Activated B cell treated with CpG ODN at 0.5 μM for 24 hours (primary cell): Measurements from ENCODE around the gene TCF3. TPM values are rescaled to one million over a fixed set of nuclear protein-coding genes. Genes with fewer than 3 reads are reported as not detected.

Source experiments
- ATAC-seq: fragments of 200-7000 bp; cut with Tn5 transposase; one replicate; pipeline ENCODE4 v1.10.0; 2021; ENCODE audit warnings: low read depth, mild to moderate bottlenecking, moderate library complexity
- CTCF ChIA-PET: fragments of 350-600 bp; sonication (Branson Sonifier 250); formaldehyde crosslinking; loops from one replicate; lab custom pipeline; 2021; ENCODE audit warnings: antibody characterized with exemption; lab: Charles Lee
- POLR2A ChIA-PET: fragments of 350-600 bp; sonication (Branson Sonifier 250); formaldehyde crosslinking; loops from one replicate; lab custom pipeline; 2021; ENCODE audit warnings: antibody characterized with exemption; lab: Charles Lee
- DNase-seq: peaks from one replicate; pipeline ENCODE4 v3.0.0; 2022
- H3K27ac Mint-ChIP-seq: one replicate; pipeline ENCODE4 v1.8.0; 2020; ENCODE audit warnings: mixed read lengths
- H3K27me3 Mint-ChIP-seq: one replicate; pipeline ENCODE4 v1.8.0; 2021; ENCODE audit warnings: mixed read lengths
- H3K36me3 Mint-ChIP-seq: one replicate; pipeline ENCODE4 v1.8.0; 2021; ENCODE audit warnings: low read depth, mixed read lengths
- H3K4me1 Mint-ChIP-seq: one replicate; pipeline ENCODE4 v1.8.0; 2021; ENCODE audit warnings: mixed read lengths
- H3K4me3 Mint-ChIP-seq: one replicate; pipeline ENCODE4 v1.8.0; 2020; ENCODE audit warnings: mild to moderate bottlenecking, mixed read lengths
- H3K9me3 Mint-ChIP-seq: one replicate; pipeline ENCODE4 v1.8.0; 2020; ENCODE audit warnings: mixed read lengths
- intact Hi-C: fragments of 100-400 bp; cut with micrococcal nuclease; formaldehyde crosslinking; loops from one replicate; pipeline ENCODE4 v1.15.1; 2024
- total RNA-seq: library from RNA; stranded (reverse); gene quantifications from 2 replicates; pipeline ENCODE4 v1.2.3, GENCODE V29; 2022
- TF ChIP-seq, protein P1 (sequence below): fragments of 200-600 bp; IDR thresholded peaks from one replicate; pipeline ENCODE4 v1.8.0; 2022; ENCODE audit warnings: antibody characterized with exemption, mild to moderate bottlenecking

Gene TCF3
- total RNA-seq, 1 donor from 2014 or later, result 143 TPM

DNA sequence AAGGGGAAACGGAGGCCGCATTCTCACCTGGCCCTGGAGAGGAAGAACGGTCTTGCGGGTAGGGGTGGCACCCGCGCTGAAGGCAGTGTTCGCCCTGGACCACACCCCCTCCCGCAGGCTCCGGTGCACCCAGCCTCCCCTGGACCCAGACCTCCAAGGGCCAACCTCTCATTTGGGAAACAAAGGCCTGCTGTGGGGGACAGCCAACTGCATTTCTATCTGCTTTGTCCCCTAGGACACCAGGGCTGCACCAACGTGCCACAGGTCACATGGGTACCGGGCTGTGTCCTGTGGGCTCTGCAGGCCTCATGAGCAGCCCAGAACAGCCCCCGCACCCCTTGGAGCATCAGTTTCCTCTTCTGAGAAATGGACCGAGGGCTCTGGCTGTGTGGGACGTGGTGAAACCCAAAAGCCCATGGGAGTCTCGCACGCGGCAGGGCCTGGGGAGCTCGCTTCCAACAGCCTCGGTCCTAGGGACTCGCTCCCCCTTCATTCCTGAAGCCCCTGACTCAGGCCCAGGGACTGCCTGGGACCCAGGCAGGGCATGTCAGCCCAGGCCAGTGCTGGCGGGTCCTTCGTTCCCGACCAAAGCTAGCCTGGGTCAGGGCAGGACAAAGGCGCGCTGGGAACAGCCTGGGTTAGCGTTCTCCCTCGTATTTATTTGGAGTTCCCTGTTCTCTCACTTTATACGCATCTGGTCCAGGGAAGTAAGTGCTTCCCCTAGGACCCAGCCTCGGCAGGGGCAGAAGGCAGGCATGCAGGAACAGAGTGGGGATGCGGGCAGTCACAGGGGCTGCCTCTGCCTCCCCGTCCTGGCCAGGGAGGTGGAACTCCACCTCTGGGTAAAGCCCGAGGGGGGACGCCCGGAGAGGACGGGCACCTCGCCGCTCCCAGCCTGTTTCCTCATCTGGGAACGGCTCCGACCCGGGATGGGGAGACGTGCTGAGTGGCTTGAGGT lies 4.6 kb downstream of the TCF3 start:
- ChIA-PET POLR2A (interaction anchor here (0.6 to 6.9 kb wide), 4 partner anchors 14 to 57 kb away, joined by 3 to 121 read pairs (median 6); no protein-coding TSS in a partner anchor), CTCF (interaction anchor here (1.1 kb wide), 1 partner anchor 24 kb away, joined by 4 read pairs; no protein-coding TSS in a partner anchor)
- peak; percentile 52 for DNase-seq
- TF ChIP-seq, protein P1, sequence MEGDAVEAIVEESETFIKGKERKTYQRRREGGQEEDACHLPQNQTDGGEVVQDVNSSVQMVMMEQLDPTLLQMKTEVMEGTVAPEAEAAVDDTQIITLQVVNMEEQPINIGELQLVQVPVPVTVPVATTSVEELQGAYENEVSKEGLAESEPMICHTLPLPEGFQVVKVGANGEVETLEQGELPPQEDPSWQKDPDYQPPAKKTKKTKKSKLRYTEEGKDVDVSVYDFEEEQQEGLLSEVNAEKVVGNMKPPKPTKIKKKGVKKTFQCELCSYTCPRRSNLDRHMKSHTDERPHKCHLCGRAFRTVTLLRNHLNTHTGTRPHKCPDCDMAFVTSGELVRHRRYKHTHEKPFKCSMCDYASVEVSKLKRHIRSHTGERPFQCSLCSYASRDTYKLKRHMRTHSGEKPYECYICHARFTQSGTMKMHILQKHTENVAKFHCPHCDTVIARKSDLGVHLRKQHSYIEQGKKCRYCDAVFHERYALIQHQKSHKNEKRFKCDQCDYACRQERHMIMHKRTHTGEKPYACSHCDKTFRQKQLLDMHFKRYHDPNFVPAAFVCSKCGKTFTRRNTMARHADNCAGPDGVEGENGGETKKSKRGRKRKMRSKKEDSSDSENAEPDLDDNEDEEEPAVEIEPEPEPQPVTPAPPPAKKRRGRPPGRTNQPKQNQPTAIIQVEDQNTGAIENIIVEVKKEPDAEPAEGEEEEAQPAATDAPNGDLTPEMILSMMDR, result no peak
- peak; percentile 5 for ATAC-seq
- no peaks in the 10 kb centered on the region for H3K9me3 Mint-ChIP-seq
- H3K4me1 Mint-ChIP-seq, result peaks cover 50% of the 10 kb centered on the region
- no peaks in the 10 kb centered on the region for H3K27me3 Mint-ChIP-seq
- peaks cover 37% of the 10 kb centered on the region for H3K36me3 Mint-ChIP-seq
- intact Hi-C loops, result no loop called here
- peak overlapping the region; percentile 92 for H3K27ac Mint-ChIP-seq
- peak overlapping the region; percentile 81 for H3K4me3 Mint-ChIP-seq

DNA sequence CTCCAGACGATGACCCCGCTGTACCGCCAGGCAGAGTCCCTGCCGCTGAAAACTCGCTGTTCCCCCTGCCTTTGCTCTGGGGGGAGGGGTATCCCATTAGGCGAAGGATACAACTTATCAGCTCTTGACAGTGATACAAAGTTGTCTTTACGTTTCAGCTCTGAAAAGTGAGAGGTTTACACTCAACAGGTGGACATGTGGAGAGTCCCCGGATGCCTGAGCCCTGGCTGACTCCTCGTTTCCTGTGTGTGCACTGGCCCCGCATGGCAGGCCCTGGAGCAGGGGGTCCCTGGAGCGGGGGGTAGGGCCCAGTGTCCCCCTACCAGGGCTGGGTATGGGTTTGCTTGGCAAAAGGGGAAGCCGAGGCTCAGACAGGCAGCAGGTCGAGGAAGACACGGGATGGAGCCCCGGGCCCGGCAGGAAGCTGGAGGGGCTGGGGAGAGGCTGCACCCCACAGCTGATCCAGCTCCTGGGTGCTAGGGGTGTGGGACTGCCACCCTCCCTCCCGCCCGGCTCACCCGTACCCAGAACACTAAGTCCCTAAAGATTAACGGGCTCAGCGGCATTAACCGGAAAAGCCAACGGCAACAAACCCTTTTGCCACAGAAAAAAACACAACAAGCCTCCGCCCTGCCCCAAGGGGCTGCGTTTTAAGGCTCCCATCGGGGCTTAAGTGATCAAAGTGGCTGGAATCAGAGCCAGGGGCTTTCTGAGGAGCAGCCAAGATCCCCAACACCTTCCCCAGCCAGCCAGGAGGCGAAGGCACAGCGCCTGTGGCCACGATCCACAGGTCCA lies 5.6 kb downstream of the TCF3 start:
- ATAC-seq (no peak), DNase-seq (no peak)
- Mint-ChIP-seq H3K4me1 (peaks cover 50% of the 10 kb centered on the region), H3K27ac (peak overlapping the region; percentile 76), H3K27me3 (no peaks in the 10 kb centered on the region), H3K4me3 (no peak overlapping the region), H3K36me3 (peaks cover 47% of the 10 kb centered on the region), H3K9me3 (no peaks in the 10 kb centered on the region)
- TF ChIP-seq, protein P1, result no peak
- CTCF ChIA-PET, result interaction anchor here (1.1 kb wide), 2 partner anchors 22 to 25 kb away, joined by 3 to 4 read pairs; no protein-coding TSS in a partner anchor
- POLR2A ChIA-PET, result interaction anchor here (0.6 to 6.9 kb wide), 3 partner anchors 14 to 27 kb away, joined by 3 to 121 read pairs (median 5); no protein-coding TSS in a partner anchor
- intact Hi-C loops, result no loop called here

DNA sequence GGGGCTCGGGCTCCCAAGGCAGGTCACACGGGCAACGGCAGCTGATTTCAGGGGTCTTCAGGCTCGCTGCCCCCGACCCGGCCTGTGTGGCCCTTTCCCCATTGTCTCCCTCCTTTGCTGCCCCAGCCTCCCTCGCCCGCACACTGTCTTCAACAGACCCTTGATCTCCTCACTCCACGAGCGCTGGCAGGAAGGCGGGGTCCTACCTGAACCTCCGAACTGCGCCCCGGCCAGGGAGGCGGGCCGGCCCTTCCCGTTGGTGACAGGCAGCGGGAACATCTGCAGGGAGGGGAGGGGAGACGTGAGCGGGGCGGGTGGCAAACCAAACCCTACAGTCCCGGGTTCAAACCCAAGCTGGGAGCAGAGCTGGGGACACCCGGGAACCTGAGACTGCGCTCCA lies 6.3 kb downstream of the TCF3 start:
- H3K4me3 Mint-ChIP-seq, result no peak overlapping the region
- no peak for DNase-seq
- TF ChIP-seq, protein P1, result no peak
- intact Hi-C loops, result no loop called here
- CTCF ChIA-PET, result interaction anchor here (1.1 kb wide), 1 partner anchor 21 kb away, joined by 3 read pairs; no protein-coding TSS in a partner anchor
- H3K27me3 Mint-ChIP-seq, result no peaks in the 10 kb centered on the region
- H3K9me3 Mint-ChIP-seq, result no peaks in the 10 kb centered on the region
- H3K36me3 Mint-ChIP-seq, result peaks cover 48% of the 10 kb centered on the region
- peak overlapping the region; percentile 76 for H3K27ac Mint-ChIP-seq
- POLR2A ChIA-PET, result no interaction called here
- peaks cover 48% of the 10 kb centered on the region for H3K4me1 Mint-ChIP-seq
- ATAC-seq, result no peak

DNA sequence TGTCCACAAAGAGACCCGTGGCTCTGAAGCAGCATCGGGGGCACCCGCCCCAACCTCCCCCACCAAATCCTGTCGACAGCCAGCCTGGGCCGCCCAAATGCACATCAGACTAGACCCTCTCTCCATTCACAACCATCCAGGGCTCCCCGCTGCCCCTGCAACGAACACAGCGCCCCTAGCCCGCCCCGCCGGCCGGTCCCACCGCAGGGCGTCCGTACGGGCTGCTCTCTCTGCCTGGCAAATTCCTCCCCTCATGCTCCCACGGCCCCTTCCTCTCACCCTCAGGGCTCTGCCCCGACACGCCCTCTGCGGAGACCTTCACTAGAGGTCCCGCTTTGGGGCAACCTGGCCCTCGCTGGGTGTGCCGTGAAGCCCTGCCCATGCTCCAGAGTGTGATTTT lies 7.1 kb downstream of the TCF3 start:
- CTCF ChIA-PET, result no interaction called here
- POLR2A ChIA-PET, result no interaction called here
- intact Hi-C loops, result no loop called here
- ATAC-seq, result no peak
- Mint-ChIP-seq H3K27me3 (no peaks in the 10 kb centered on the region), H3K4me1 (peaks cover 41% of the 10 kb centered on the region), H3K36me3 (peaks cover 54% of the 10 kb centered on the region), H3K27ac (no peak overlapping the region), H3K9me3 (no peaks in the 10 kb centered on the region), H3K4me3 (no peak overlapping the region)
- TF ChIP-seq, protein P1, result no peak
- no peak for DNase-seq
